Fibroblast of skin of abdomen (primary cell): Measurements from ENCODE around the gene KRTAP12-1.
"Not testable (repeated sequence)": the region's sequence is repeated elsewhere in the genome, so short reads cannot be mapped to it uniquely, and the experiment has no call there.

Source experiments
- DNase-seq: peaks from one replicate; pipeline ENCODE4 v3.0.0-alpha.2; 2013

The KRTAP12-1 gene

GRCh38 chr21:44697811-44698734 lies 16.1 kb upstream of the KRTAP12-1 start:
- no peak for DNase-seq

GRCh38 chr21:44697172-44697810 lies 15.3 kb upstream of the KRTAP12-1 start, which contains the start of gene KRTAP10-12:
TSS of gene KRTAP10-12 (plus strand) at chr21:44697172. CDS start at chr21:44697202, 30 bp downstream.
- not testable (repeated sequence) for DNase-seq

- DNase-seq = no peak
Observed at GRCh38 chr21:44696572-44696971, 14.6 kb upstream of the KRTAP12-1 start.

GRCh38 chr21:44695641-44696040 lies 13.7 kb upstream of the KRTAP12-1 start:
- no peak for DNase-seq

GRCh38 chr21:44695184-44695583 lies 13.2 kb upstream of the KRTAP12-1 start:
- DNase-seq = no peak

- DNase-seq = no peak
Observed at GRCh38 chr21:44694776-44695175, 12.8 kb upstream of the KRTAP12-1 start.

- DNase-seq = no peak
Observed at GRCh38 chr21:44692798-44693512, 11.0 kb upstream of the KRTAP12-1 start.

GRCh38 chr21:44691686-44692085 lies 9.7 kb upstream of the KRTAP12-1 start:
- DNase-seq = no peak

- not testable (repeated sequence) for DNase-seq
Observed at GRCh38 chr21:44689740-44690139, 7.8 kb upstream of the KRTAP12-1 start.

- no peak for DNase-seq
Observed at GRCh38 chr21:44687671-44688070, 5.7 kb upstream of the KRTAP12-1 start.

- DNase-seq = no peak
Observed at GRCh38 chr21:44686843-44687561, 5.0 kb upstream of the KRTAP12-1 start.

GRCh38 chr21:44686000-44686781 lies 4.2 kb upstream of the KRTAP12-1 start:
- DNase-seq = no peak

GRCh38 chr21:44685050-44685449 lies 3.1 kb upstream of the KRTAP12-1 start:
- DNase-seq = not testable (repeated sequence)

- DNase-seq = no peak
Observed at GRCh38 chr21:44684483-44684882, 2.5 kb upstream of the KRTAP12-1 start.

- no peak for DNase-seq
Observed at GRCh38 chr21:44684077-44684476, 2.1 kb upstream of the KRTAP12-1 start.

- DNase-seq = no peak
Observed at GRCh38 chr21:44682580-44683151, 703 bp upstream of the KRTAP12-1 start.

- DNase-seq = no peak
Observed at GRCh38 chr21:44681152-44681551, 811 bp downstream of the KRTAP12-1 start.

- DNase-seq = no peak
Observed at GRCh38 chr21:44677881-44678280, 4.1 kb downstream of the KRTAP12-1 start.

GRCh38 chr21:44671911-44672310 lies 10.1 kb downstream of the KRTAP12-1 start:
- DNase-seq = no peak

- DNase-seq = no peak
Observed at GRCh38 chr21:44670642-44671432, 11.1 kb downstream of the KRTAP12-1 start.
